Erythroblast (primary cell): ENCODE results near the gene PNKP.
A peak's percentile ranks its signal among the peaks of the same experiment; 100 is the strongest.

ENCODE experiments used
- GATA1 ChIP-seq: IDR thresholded peaks from 2 replicates; pipeline ENCODE4 v1.6.1; 2011; ENCODE audit warnings: low read depth, mild to moderate bottlenecking, control low read depth, low read length, moderate library complexity
- POLR2A ChIP-seq: IDR thresholded peaks from 2 replicates; pipeline ENCODE4 v1.6.1; 2011; ENCODE audit warnings: mild to moderate bottlenecking, low read length

GRCh38 chr19:49820125-49820524 is 47.3 kb downstream of the PNKP start:
- TF ChIP-seq POLR2A: peak; percentile 83
- peak; percentile 20 for TF ChIP-seq GATA1
